SK-N-SH (cell line): ENCODE results near the gene ADAMTS2. TPM values are rescaled to one million over a fixed set of nuclear protein-coding genes. Genes with fewer than 3 reads are reported as not detected.

Experiments
- CTCF ChIA-PET: fragments of 300-600, 350-600 bp; formaldehyde crosslinking; extraction: SDS; loops from one replicate; lab custom pipeline; 2021; lab: Yijun Ruan, JAX
- POLR2A ChIA-PET: fragments of 350-600 bp; sonication (Branson Sonifier 250); formaldehyde crosslinking; extraction: SDS; loops from one replicate; lab custom pipeline; 2020; ENCODE audit warnings: antibody characterized with exemption, inconsistent platforms; lab: Yijun Ruan, JAX
- DNase-seq: peaks from one replicate; pipeline ENCODE4 v3.0.0; 2012
- H2AFZ ChIP-seq: fragments of 200-600 bp; sonication (generic); 2 replicates; pipeline ENCODE4 v1.8.1; 2016; ENCODE audit warnings: antibody characterized with exemption, mild to moderate bottlenecking, low read depth
- H3F3A ChIP-seq: fragments of 200-600 bp; sonication (generic); replicated peaks from 2 replicates; pipeline ENCODE3; 2016; ENCODE audit warnings: antibody characterized with exemption, mild to moderate bottlenecking; ENCODE audit not compliant: insufficient read depth
- H3K27ac ChIP-seq, 2 experiments: fragments of 200-500 bp in 1 of 2; fragments of 200-600 bp in 1 of 2; sonication (Bioruptor generic) in 1 of 2; sonication (generic), shearing (Covaris generic) in 1 of 2; 2 replicates each; pipeline versions ENCODE4 v1.5.1 to v1.6.1; 2014 to 2016; ENCODE audit warnings: low read depth in 2 of 2, inconsistent platforms in 1 of 2, low read length in 1 of 2, mild to moderate bottlenecking in 1 of 2, mixed read lengths in 1 of 2
- H3K27me3 ChIP-seq: fragments of 200-600 bp; sonication (generic), shearing (Covaris generic); 2 replicates; pipeline ENCODE4 v1.6.1; 2016; ENCODE audit warnings: mixed run types; ENCODE audit not compliant: insufficient read depth
- H3K36me3 ChIP-seq, 2 experiments: fragments of 200-500 bp in 1 of 2; fragments of 200-600 bp in 1 of 2; sonication (Bioruptor generic) in 1 of 2; sonication (generic) in 1 of 2; replicated peaks in 1 of 2; 2 replicates each; pipeline versions ENCODE3 to v1.5.1; 2014 to 2016; ENCODE audit warnings: low read length in 1 of 2, mild to moderate bottlenecking in 1 of 2; ENCODE audit not compliant: insufficient read depth in 2 of 2, control insufficient read depth in 1 of 2
- H3K4me1 ChIP-seq, 2 experiments: fragments of 200-500 bp in 1 of 2; fragments of 200-600 bp in 1 of 2; sonication (Bioruptor generic) in 1 of 2; sonication (generic), shearing (Covaris generic) in 1 of 2; 2 replicates each; pipeline versions ENCODE4 v1.5.1 to v1.6.1; 2014 to 2016; ENCODE audit warnings: low read depth in 1 of 2, low read length in 1 of 2, mixed run types in 1 of 2; ENCODE audit not compliant: insufficient read depth in 2 of 2, control insufficient read depth in 1 of 2
- H3K4me2 ChIP-seq: fragments of 200-600 bp; sonication (generic), shearing (Covaris generic); 2 replicates; pipeline ENCODE4 v1.6.1; 2017; ENCODE audit warnings: mixed run types
- H3K4me3 ChIP-seq, 2 experiments: fragments of 200-500 bp in 1 of 2; fragments of 200-600 bp in 1 of 2; sonication (Bioruptor generic) in 1 of 2; sonication (generic), shearing (Covaris generic) in 1 of 2; 2 replicates each; pipeline versions ENCODE4 v1.5.1 to v1.8.1; 2014 to 2016; ENCODE audit warnings: low read depth in 2 of 2, inconsistent platforms in 1 of 2, low read length in 1 of 2, mild to moderate bottlenecking in 1 of 2, mixed read lengths in 1 of 2, moderate library complexity in 1 of 2
- H3K79me2 ChIP-seq: fragments of 200-600 bp; sonication (generic); 2 replicates; pipeline ENCODE4 v1.8.1; 2017; ENCODE audit warnings: mild to moderate bottlenecking; ENCODE audit not compliant: insufficient read depth
- H3K9ac ChIP-seq: fragments of 200-600 bp; sonication (generic); 2 replicates; pipeline ENCODE4 v1.6.1; 2017; ENCODE audit warnings: mixed run types
- H3K9me2 ChIP-seq: fragments of 200-600 bp; sonication (generic); 2 replicates; pipeline ENCODE4 v1.6.1; 2017; ENCODE audit warnings: mixed run types
- H3K9me3 ChIP-seq: fragments of 200-600 bp; sonication (generic); 2 replicates; pipeline ENCODE4 v1.6.1; 2017; ENCODE audit warnings: mixed run types, mild to moderate bottlenecking, moderate library complexity
- H4K20me1 ChIP-seq: fragments of 200-600 bp; sonication (generic); 2 replicates; pipeline ENCODE4 v1.6.1; 2017; ENCODE audit warnings: mild to moderate bottlenecking, mixed run types; ENCODE audit not compliant: insufficient read depth
- ELF1 ChIP-seq: IDR thresholded peaks from 2 replicates; pipeline ENCODE4 v1.4.0; 2012
- EP300 ChIP-seq, 2 experiments: IDR thresholded peaks; 2 replicates each; pipeline versions ENCODE4 v1.4.0 to v1.6.1; 2012; ENCODE audit warnings: borderline replicate concordance in 1 of 2, low read depth in 1 of 2, low read length in 1 of 2
- EZH2phosphoT487 ChIP-seq: fragments of 200-600 bp; sonication (generic); IDR thresholded peaks from 2 replicates; pipeline ENCODE4 v1.6.1; 2017; ENCODE audit warnings: low read depth, mixed run types, mild to moderate bottlenecking, antibody characterized with exemption, moderate library complexity, borderline replicate concordance
- FOSL2 ChIP-seq: IDR thresholded peaks from 2 replicates; pipeline ENCODE4 v1.4.0; 2012; ENCODE audit warnings: low read depth, mild to moderate bottlenecking, moderate library complexity, borderline replicate concordance
- FOXJ3 ChIP-seq: sonication (generic); formaldehyde crosslinking; IDR thresholded peaks from 2 replicates; pipeline ENCODE4 v1.5.1; 2020; ENCODE audit warnings: mild to moderate bottlenecking, missing genetic modification reagents
- FOXM1 ChIP-seq: IDR thresholded peaks from 2 replicates; pipeline ENCODE4 v1.4.0; 2012; ENCODE audit warnings: low read depth, mild to moderate bottlenecking
- GABPA ChIP-seq: IDR thresholded peaks from 2 replicates; pipeline ENCODE4 v1.4.0; 2012; ENCODE audit warnings: low read depth, mild to moderate bottlenecking
- GATA2 ChIP-seq: sonication (generic); formaldehyde crosslinking; IDR thresholded peaks from 2 replicates; pipeline ENCODE4 v1.5.0; 2020; ENCODE audit warnings: mild to moderate bottlenecking, missing genetic modification reagents
- JUND ChIP-seq: IDR thresholded peaks from 2 replicates; pipeline ENCODE4 v1.4.0; 2012
- RAD21 ChIP-seq: IDR thresholded peaks from 2 replicates; pipeline ENCODE4 v1.6.1; 2012; ENCODE audit warnings: mild to moderate bottlenecking, low read length
- TCF12 ChIP-seq: IDR thresholded peaks from 2 replicates; pipeline ENCODE4 v1.4.0; 2012
- TEAD4 ChIP-seq: IDR thresholded peaks from 2 replicates; pipeline ENCODE4 v1.4.0; 2012; ENCODE audit warnings: mild to moderate bottlenecking, borderline replicate concordance; ENCODE audit not compliant: insufficient read depth
- YY1 ChIP-seq: IDR thresholded peaks from 2 replicates; pipeline ENCODE4 v1.4.0; 2012; ENCODE audit warnings: low read depth, mild to moderate bottlenecking
- WGBS: methylation state at CpG from one replicate; pipeline ENCODE4 v1.1.6; 2017; ENCODE audit warnings: low lambda C conversion rate; 5-methylcytosine and 5-hydroxymethylcytosine counted together
- polyA plus RNA-seq, 3 experiments: library from polyadenylated mRNA; depleted of rRNA; stranded (reverse); fragments of >200 nt; gene quantifications; 2 replicates each; pipeline ENCODE4 v1.2.3, GENCODE V29; 2012
- TF ChIP-seq, protein P1 (sequence below): IDR thresholded peaks from 2 replicates; pipeline ENCODE4 v1.4.0; 2012; ENCODE audit warnings: low read depth, borderline replicate concordance
- TF ChIP-seq, protein P2 (sequence below): fragments of 150-350 bp; IDR thresholded peaks from 2 replicates; pipeline ENCODE4 v1.6.1; 2017; ENCODE audit warnings: antibody characterized with exemption, low read length, low read depth, borderline replicate concordance
- TF ChIP-seq, protein P3 (sequence below): fragments of 150-350 bp; IDR thresholded peaks from 2 replicates; pipeline ENCODE4 v1.6.1; 2016; ENCODE audit warnings: mild to moderate bottlenecking, low read depth, low read length
- TF ChIP-seq, protein P4 (sequence below): IDR thresholded peaks from 2 replicates; pipeline ENCODE4; 2012
- TF ChIP-seq, protein P5 (sequence below): fragments of 200-600 bp; sonication (generic); IDR thresholded peaks from 2 replicates; pipeline ENCODE4 v1.6.1; 2017; ENCODE audit warnings: antibody characterized with exemption, mild to moderate bottlenecking, moderate library complexity

The ADAMTS2 gene
- polyA plus RNA-seq, 1 of the 3 experiments (the other 2 are of a cell fraction), result 0.12 TPM

DNA sequence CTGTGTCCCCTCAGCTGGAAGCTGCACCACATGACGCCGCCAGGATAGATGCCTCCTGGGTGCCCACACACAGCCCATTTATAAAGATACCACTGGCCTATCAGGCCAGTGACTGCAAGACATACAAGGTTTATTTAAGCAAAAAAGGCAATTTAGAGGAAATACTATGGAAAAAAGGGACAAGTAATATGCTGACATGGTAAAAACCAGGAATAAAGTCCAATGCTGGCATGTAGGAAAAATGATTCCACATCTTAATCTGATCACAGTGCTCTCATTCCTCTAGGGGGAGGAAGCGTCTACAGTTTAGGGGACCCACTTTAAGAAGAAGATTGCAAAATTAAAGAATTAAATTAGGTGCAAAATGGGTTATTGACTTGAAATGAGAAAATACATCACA lies 205.0 kb downstream of the ADAMTS2 start:
- WGBS, result 65% methylated on average over 3 of the region's 3 CpGs

More for the DNA sequence above, 205.0 kb downstream of the ADAMTS2 start:
- peaks cover 0 to 23% of the 10 kb centered on the region in 2 experiments; a peak in 2 of 4 replicates for H3K4me1 ChIP-seq
- no peak overlapping the region for H3K9ac ChIP-seq
- H3K9me2 ChIP-seq, result no peaks in the 10 kb centered on the region
- TF ChIP-seq, protein P1, sequence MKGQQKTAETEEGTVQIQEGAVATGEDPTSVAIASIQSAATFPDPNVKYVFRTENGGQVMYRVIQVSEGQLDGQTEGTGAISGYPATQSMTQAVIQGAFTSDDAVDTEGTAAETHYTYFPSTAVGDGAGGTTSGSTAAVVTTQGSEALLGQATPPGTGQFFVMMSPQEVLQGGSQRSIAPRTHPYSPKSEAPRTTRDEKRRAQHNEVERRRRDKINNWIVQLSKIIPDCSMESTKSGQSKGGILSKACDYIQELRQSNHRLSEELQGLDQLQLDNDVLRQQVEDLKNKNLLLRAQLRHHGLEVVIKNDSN, result no peak
- TF ChIP-seq, protein P2, sequence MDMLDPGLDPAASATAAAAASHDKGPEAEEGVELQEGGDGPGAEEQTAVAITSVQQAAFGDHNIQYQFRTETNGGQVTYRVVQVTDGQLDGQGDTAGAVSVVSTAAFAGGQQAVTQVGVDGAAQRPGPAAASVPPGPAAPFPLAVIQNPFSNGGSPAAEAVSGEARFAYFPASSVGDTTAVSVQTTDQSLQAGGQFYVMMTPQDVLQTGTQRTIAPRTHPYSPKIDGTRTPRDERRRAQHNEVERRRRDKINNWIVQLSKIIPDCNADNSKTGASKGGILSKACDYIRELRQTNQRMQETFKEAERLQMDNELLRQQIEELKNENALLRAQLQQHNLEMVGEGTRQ, result no peak
- TF ChIP-seq RAD21, result no peak
- TF ChIP-seq TCF12, result no peak
- no peak for TF ChIP-seq GABPA
- TF ChIP-seq JUND, result no peak
- TF ChIP-seq FOXJ3 (CRISPR knock-in tag), result no peak
- no peak for TF ChIP-seq TEAD4
- TF ChIP-seq, protein P3, sequence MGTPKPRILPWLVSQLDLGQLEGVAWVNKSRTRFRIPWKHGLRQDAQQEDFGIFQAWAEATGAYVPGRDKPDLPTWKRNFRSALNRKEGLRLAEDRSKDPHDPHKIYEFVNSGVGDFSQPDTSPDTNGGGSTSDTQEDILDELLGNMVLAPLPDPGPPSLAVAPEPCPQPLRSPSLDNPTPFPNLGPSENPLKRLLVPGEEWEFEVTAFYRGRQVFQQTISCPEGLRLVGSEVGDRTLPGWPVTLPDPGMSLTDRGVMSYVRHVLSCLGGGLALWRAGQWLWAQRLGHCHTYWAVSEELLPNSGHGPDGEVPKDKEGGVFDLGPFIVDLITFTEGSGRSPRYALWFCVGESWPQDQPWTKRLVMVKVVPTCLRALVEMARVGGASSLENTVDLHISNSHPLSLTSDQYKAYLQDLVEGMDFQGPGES, result no peak
- no peak for TF ChIP-seq EZH2phosphoT487
- no peak for TF ChIP-seq EP300 (IDR thresholded peaks at IDR 0.05; ENCODE audit: borderline replicate concordance in 1 of 2, low read depth in 1 of 2, low read length in 1 of 2)
- no peak for TF ChIP-seq ELF1
- no peak for TF ChIP-seq GATA2 (CRISPR knock-in tag)
- TF ChIP-seq, protein P4, sequence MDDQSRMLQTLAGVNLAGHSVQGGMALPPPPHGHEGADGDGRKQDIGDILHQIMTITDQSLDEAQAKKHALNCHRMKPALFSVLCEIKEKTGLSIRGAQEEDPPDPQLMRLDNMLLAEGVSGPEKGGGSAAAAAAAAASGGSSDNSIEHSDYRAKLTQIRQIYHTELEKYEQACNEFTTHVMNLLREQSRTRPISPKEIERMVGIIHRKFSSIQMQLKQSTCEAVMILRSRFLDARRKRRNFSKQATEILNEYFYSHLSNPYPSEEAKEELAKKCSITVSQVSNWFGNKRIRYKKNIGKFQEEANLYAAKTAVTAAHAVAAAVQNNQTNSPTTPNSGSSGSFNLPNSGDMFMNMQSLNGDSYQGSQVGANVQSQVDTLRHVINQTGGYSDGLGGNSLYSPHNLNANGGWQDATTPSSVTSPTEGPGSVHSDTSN, result no peak
- TF ChIP-seq FOSL2, result no peak
- TF ChIP-seq, protein P5, sequence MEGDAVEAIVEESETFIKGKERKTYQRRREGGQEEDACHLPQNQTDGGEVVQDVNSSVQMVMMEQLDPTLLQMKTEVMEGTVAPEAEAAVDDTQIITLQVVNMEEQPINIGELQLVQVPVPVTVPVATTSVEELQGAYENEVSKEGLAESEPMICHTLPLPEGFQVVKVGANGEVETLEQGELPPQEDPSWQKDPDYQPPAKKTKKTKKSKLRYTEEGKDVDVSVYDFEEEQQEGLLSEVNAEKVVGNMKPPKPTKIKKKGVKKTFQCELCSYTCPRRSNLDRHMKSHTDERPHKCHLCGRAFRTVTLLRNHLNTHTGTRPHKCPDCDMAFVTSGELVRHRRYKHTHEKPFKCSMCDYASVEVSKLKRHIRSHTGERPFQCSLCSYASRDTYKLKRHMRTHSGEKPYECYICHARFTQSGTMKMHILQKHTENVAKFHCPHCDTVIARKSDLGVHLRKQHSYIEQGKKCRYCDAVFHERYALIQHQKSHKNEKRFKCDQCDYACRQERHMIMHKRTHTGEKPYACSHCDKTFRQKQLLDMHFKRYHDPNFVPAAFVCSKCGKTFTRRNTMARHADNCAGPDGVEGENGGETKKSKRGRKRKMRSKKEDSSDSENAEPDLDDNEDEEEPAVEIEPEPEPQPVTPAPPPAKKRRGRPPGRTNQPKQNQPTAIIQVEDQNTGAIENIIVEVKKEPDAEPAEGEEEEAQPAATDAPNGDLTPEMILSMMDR, result no peak
- TF ChIP-seq YY1, result no peak
- TF ChIP-seq FOXM1, result no peak
- H2AFZ ChIP-seq, result no peak overlapping the region
- POLR2A ChIA-PET, result no interaction called here
- no peaks in the 10 kb centered on the region for H4K20me1 ChIP-seq
- H3K27me3 ChIP-seq, result no peaks in the 10 kb centered on the region
- no peaks in the 10 kb centered on the region for H3K79me2 ChIP-seq
- H3K4me3 ChIP-seq, result no peak overlapping the region
- H3K27ac ChIP-seq, result no peak overlapping the region
- H3F3A ChIP-seq, result no peaks in the 10 kb centered on the region
- CTCF ChIA-PET, result interaction anchor here (0.7 to 1.2 kb wide), 2 partner anchors 27 to 590 kb away, joined by 3 to 4 read pairs; no protein-coding TSS in a partner anchor
- no peaks in the 10 kb centered on the region for H3K9me3 ChIP-seq
- DNase-seq, result no peak
- H3K36me3 ChIP-seq, result no peaks in the 10 kb centered on the region
- no peak overlapping the region for H3K4me2 ChIP-seq
